ENCODE measurements around the gene EVI5L.
A peak's percentile ranks its signal among the peaks of the same experiment; 100 is the strongest.
"Not testable (repeated sequence)": the region's sequence is repeated elsewhere in the genome, so short reads cannot be mapped to it uniquely, and the experiment has no call there.

The EVI5L gene

GRCh38 chr19:7848779-7849457 lies 18.9 kb downstream of the EVI5L start:
- no peak for DNase-seq

- DNase-seq = no peak
Measured at GRCh38 chr19:7849631-7849999, 19.6 kb downstream of the EVI5L start.

- DNase-seq = no peak
Measured at GRCh38 chr19:7850000-7850813, 20.2 kb downstream of the EVI5L start.

- DNase-seq = no peak
Measured at GRCh38 chr19:7850945-7851622, 21.1 kb downstream of the EVI5L start.

- DNase-seq = no peak
Measured at GRCh38 chr19:7851623-7852500, 21.8 kb downstream of the EVI5L start.

GRCh38 chr19:7852851-7853769 lies 23.1 kb downstream of the EVI5L start:
- peak; percentile 52 to 87 for DNase-seq

GRCh38 chr19:7853770-7854128 lies 23.7 kb downstream of the EVI5L start:
- DNase-seq = no peak

GRCh38 chr19:7855426-7856108 lies 25.5 kb downstream of the EVI5L start:
- no peak for DNase-seq

- no peak for DNase-seq
Measured at GRCh38 chr19:7856109-7856591, 26.1 kb downstream of the EVI5L start.

- DNase-seq = no peak
Measured at GRCh38 chr19:7856679-7857663, 27.0 kb downstream of the EVI5L start.

GRCh38 chr19:7857727-7858108 lies 27.7 kb downstream of the EVI5L start:
- DNase-seq = no peak

- DNase-seq = no peak
Measured at GRCh38 chr19:7858109-7858770, 28.2 kb downstream of the EVI5L start.

GRCh38 chr19:7859087-7859486 lies 29.1 kb downstream of the EVI5L start:
- not testable (repeated sequence) for DNase-seq

GRCh38 chr19:7859831-7860713 lies 30.1 kb downstream of the EVI5L start:
- DNase-seq = no peak

GRCh38 chr19:7860714-7861618 lies 30.9 kb downstream of the EVI5L start:
- DNase-seq = no peak

GRCh38 chr19:7861619-7862412 lies 31.8 kb downstream of the EVI5L start:
- no peak for DNase-seq

Data from SHP77 (cell line).